ENCODE measurements around the gene CNPY1. TPM values are rescaled to one million over a fixed set of nuclear protein-coding genes. Genes with fewer than 3 reads are reported as not detected.

The CNPY1 gene
- total RNA-seq, 1 experiment from 2014 or later: not detected

DNA sequence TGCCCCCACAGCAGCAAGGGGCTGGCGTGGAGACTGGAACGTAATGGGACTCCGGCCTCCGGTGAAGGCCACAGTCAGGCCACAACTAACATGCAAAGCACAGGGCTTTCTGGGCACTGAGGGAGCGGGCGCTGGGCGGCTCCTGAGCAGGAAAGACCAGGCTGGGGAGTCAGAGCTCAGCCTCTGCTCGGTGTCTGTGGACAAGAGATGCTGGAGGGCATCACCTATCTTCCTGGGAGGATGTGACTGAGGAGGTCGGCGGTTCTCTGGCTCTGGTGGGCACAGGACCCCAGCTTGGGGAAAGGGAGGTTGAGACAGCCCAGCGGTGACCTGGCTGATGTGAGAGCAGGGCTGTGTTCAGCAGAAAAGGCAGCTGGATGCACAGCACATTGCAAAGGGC, 11.7 kb downstream of the CNPY1 start:
- Mint-ChIP-seq H3K4me1 (peaks cover 16 to 21% of the 10 kb centered on the region in 2 experiments), H3K27me3 (ENCODE audit: low read depth) (peaks cover 93% of the 10 kb centered on the region), H3K9me3 (peaks cover 2 to 12% of the 10 kb centered on the region in 2 experiments), H3K4me3 (no peak overlapping the region), H3K27ac (no peak overlapping the region), H3K36me3 (ENCODE audit: insufficient read depth in 1 of 3, low read depth in 3 of 3) (no peaks in the 10 kb centered on the region)
- Histone ChIP-seq H2BK12ac (ENCODE audit: insufficient read length, low read depth, low read length) (no peak overlapping the region), H3K4ac (ENCODE audit: low read depth, low read length) (no peak overlapping the region), H3K23me2 (ENCODE audit: insufficient read length, low read depth, low read length, poor library complexity, severe bottlenecking) (peaks cover 6% of the 10 kb centered on the region), H2BK5ac (ENCODE audit: insufficient read length, low read length) (no peak overlapping the region), H3K4me2 (ENCODE audit: insufficient read depth, insufficient read length, low read length) (no peak overlapping the region), H3K23ac (ENCODE audit: insufficient read length, low read depth, low read length) (no peak overlapping the region), H4K8ac (replicated peaks; ENCODE audit: insufficient read length, low read depth, low read length) (no peak overlapping the region), H4K20me1 (ENCODE audit: control insufficient read depth, insufficient read depth, insufficient read length) (peaks cover 2% of the 10 kb centered on the region), H3K27me3 (ENCODE audit: insufficient read depth, low read length) (peaks cover 40% of the 10 kb centered on the region), H3K9ac (ENCODE audit: extremely low read depth, insufficient read length, low read length) (no peak overlapping the region), H3K56ac (ENCODE audit: insufficient read length, low read depth, low read length) (no peak overlapping the region), H4K91ac (ENCODE audit: insufficient read length, low read depth, low read length) (no peak overlapping the region), H3K14ac (ENCODE audit: insufficient read depth, low read length) (no peak overlapping the region), H2AFZ (ENCODE audit: low read length) (no peak overlapping the region), H2BK120ac (ENCODE audit: low read depth, low read length, poor library complexity, severe bottlenecking) (no peak overlapping the region), H3K79me2 (ENCODE audit: insufficient read depth, low read length) (no peaks in the 10 kb centered on the region), H4K5ac (ENCODE audit: insufficient read length, low read depth, low read length) (no peak overlapping the region), H3K4me1 (ENCODE audit: insufficient read depth, low read length) (no peaks in the 10 kb centered on the region; the same call in 1 of the 2 replicates), H2BK15ac (ENCODE audit: low read depth, low read length) (no peak overlapping the region), H3K18ac (ENCODE audit: insufficient read length, low read depth, low read length) (no peak overlapping the region), H3K9me3 (ENCODE audit: control insufficient read depth, low read depth, low read length) (no peaks in the 10 kb centered on the region), H2AK5ac (ENCODE audit: insufficient read length, low read length) (no peak overlapping the region), H3K27ac (ENCODE audit: insufficient read length, low read depth, low read length) (no peak overlapping the region), H2BK20ac (ENCODE audit: low read depth, low read length, poor library complexity, severe bottlenecking) (no peak overlapping the region), H3K79me1 (ENCODE audit: insufficient read depth, low read depth, low read length, poor library complexity, severe bottlenecking) (no peaks in the 10 kb centered on the region), H3T11ph (ENCODE audit: low read length) (no peak overlapping the region)
- TF ChIP-seq, protein P1, sequence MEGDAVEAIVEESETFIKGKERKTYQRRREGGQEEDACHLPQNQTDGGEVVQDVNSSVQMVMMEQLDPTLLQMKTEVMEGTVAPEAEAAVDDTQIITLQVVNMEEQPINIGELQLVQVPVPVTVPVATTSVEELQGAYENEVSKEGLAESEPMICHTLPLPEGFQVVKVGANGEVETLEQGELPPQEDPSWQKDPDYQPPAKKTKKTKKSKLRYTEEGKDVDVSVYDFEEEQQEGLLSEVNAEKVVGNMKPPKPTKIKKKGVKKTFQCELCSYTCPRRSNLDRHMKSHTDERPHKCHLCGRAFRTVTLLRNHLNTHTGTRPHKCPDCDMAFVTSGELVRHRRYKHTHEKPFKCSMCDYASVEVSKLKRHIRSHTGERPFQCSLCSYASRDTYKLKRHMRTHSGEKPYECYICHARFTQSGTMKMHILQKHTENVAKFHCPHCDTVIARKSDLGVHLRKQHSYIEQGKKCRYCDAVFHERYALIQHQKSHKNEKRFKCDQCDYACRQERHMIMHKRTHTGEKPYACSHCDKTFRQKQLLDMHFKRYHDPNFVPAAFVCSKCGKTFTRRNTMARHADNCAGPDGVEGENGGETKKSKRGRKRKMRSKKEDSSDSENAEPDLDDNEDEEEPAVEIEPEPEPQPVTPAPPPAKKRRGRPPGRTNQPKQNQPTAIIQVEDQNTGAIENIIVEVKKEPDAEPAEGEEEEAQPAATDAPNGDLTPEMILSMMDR (conservative IDR thresholded peaks at IDR 0.05): no peak
- DNase-seq: no peak
- WGBS (ENCODE audit: extremely low coverage, insufficient read length, low lambda C conversion rate): no CpG with 5 or more reads among the region's 11 CpGs

Measured in H9 (cell line).